ENCODE measurements around the gene OR10K2. TPM values are rescaled to one million over a fixed set of nuclear protein-coding genes. Genes with fewer than 3 reads are reported as not detected.

The OR10K2 gene, protein sequence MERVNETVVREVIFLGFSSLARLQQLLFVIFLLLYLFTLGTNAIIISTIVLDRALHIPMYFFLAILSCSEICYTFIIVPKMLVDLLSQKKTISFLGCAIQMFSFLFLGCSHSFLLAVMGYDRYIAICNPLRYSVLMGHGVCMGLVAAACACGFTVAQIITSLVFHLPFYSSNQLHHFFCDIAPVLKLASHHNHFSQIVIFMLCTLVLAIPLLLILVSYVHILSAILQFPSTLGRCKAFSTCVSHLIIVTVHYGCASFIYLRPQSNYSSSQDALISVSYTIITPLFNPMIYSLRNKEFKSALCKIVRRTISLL
- total RNA-seq (2021) (not detected in 3 replicates), Bru-seq, nascent RNA (not detected)
- long read RNA-seq, experiment 1, result 0 reads
- long read RNA-seq, experiment 2, result 0 reads
- long read RNA-seq, experiment 3, result 0 reads

DNA sequence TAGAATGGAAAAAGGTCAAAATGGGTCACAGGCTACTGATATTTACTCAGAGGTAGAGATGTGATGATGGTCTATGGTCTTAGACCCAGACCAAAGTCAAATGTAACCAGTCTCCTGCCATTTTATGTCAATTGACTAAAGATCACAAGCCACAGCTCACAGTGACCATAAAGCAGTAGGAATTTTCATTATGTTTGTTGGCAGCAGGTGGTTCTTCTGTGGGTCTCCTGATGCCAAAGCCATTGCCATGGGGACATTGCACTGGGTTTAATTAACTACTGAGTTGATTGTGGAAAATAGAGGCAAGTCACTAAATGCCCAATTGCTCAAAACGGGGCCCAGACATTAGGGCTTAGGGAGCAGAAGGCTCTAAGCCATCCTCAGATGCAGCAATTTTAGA is at the start of gene OR10K2:
OR10K2 (minus strand) TSS at position 101 of the 400 bp plus-strand sequence. CDS start 5,371 bp downstream, outside the sequence.
- POLR2A ChIA-PET, result no interaction called here
- Mint-ChIP-seq H3K27ac (no peak within 1 kb of the TSS; the same call in 1 of the 2 replicates), H3K4me3 (no peak within 1 kb of the TSS), H3K27me3 (ENCODE audit: low read depth) (no peaks in the 10 kb centered on the region), H3K9me3 (peaks cover 17% of the 10 kb centered on the region), H3K36me3 (no peaks in the 10 kb centered on the region), H3K4me1 (peaks cover 30% of the 10 kb centered on the region)
- TF ChIP-seq, protein P1, sequence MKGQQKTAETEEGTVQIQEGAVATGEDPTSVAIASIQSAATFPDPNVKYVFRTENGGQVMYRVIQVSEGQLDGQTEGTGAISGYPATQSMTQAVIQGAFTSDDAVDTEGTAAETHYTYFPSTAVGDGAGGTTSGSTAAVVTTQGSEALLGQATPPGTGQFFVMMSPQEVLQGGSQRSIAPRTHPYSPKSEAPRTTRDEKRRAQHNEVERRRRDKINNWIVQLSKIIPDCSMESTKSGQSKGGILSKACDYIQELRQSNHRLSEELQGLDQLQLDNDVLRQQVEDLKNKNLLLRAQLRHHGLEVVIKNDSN (CRISPR knock-in tag; IDR thresholded peaks at IDR 0.05), result no peak
- TF ChIP-seq CREB1 (CRISPR knock-in tag; IDR thresholded peaks at IDR 0.05) (no peak), ZNF416 (CRISPR knock-in tag; IDR thresholded peaks at IDR 0.05) (no peak)
- no peak for ATAC-seq
- CTCF ChIA-PET, result no interaction called here
- DNase-seq (ENCODE audit: low spot score), result no peak

- POLR2A ChIA-PET, result no interaction called here
- ATAC-seq (no peak), DNase-seq (ENCODE audit: low spot score) (no peak)
- Mint-ChIP-seq H3K4me3 (no peak within 1 kb of the TSS), H3K36me3 (no peaks in the 10 kb centered on the region), H3K4me1 (no peaks in the 10 kb centered on the region), H3K27me3 (ENCODE audit: low read depth) (no peaks in the 10 kb centered on the region), H3K9me3 (no peaks in the 10 kb centered on the region), H3K27ac (no peak within 1 kb of the TSS)
- TF ChIP-seq GABPB1 (CRISPR knock-in tag; IDR thresholded peaks at IDR 0.05) (no peak), ZNF138 (CRISPR knock-in tag; conservative IDR thresholded peaks at IDR 0.05) (no peak), ZSCAN18 (CRISPR knock-in tag; IDR thresholded peaks at IDR 0.05) (no peak), ZNF263 (CRISPR knock-in tag; IDR thresholded peaks at IDR 0.05; ENCODE audit: low read depth) (no peak), MYBL2 (CRISPR knock-in tag; IDR thresholded peaks at IDR 0.05) (no peak), RORB (CRISPR knock-in tag; IDR thresholded peaks at IDR 0.05) (no peak), EMX1 (CRISPR knock-in tag; IDR thresholded peaks at IDR 0.05) (no peak)
- TF ChIP-seq, protein P2, sequence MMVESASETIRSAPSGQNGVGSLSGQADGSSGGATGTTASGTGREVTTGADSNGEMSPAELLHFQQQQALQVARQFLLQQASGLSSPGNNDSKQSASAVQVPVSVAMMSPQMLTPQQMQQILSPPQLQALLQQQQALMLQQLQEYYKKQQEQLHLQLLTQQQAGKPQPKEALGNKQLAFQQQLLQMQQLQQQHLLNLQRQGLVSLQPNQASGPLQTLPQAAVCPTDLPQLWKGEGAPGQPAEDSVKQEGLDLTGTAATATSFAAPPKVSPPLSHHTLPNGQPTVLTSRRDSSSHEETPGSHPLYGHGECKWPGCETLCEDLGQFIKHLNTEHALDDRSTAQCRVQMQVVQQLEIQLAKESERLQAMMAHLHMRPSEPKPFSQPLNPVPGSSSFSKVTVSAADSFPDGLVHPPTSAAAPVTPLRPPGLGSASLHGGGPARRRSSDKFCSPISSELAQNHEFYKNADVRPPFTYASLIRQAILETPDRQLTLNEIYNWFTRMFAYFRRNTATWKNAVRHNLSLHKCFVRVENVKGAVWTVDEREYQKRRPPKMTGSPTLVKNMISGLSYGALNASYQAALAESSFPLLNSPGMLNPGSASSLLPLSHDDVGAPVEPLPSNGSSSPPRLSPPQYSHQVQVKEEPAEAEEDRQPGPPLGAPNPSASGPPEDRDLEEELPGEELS (CRISPR knock-in tag; IDR thresholded peaks at IDR 0.05), result no peak
- CTCF ChIA-PET, result no interaction called here
Measured at GRCh38 chr1:158471920-158472319, 45.9 kb upstream of the OR10K2 start, which contains the start of gene OR10R2. Gene OR10R2 (plus strand): TSS chr1:158472220. CDS start chr1:158472326, 106 bp downstream.

DNA sequence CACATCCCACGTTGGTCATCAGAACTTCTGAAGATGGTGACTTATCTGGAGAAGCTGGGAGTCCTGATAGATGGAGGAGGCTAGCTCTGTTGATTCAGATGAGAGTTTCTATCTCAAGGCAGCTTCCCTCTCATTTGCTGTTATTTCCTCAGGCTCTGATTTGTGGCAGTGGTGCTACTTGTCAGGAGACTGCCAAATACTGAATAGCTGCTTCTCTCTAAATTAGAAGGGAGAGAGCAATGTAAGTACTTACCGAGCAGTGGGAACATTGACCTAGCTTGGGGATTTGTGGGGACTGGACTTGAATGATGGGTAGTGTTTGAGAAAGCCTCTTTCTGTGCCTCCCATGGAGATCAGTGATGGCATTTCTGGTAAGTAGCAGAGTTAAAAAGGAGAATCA is 35.5 kb upstream of the OR10K2 start, which contains the start of gene OR10K1:
OR10K1 (plus strand) TSS at position 301 of the 400 bp plus-strand sequence. CDS start 3,728 bp downstream, outside the sequence.
- no peak within 1 kb of the TSS for H3K27ac Mint-ChIP-seq
- H3K4me3 Mint-ChIP-seq, result no peak within 1 kb of the TSS
- no peaks in the 10 kb centered on the region for H3K9me3 Mint-ChIP-seq
- no peaks in the 10 kb centered on the region for H3K4me1 Mint-ChIP-seq
- TF ChIP-seq ZBTB43 (CRISPR knock-in tag; IDR thresholded peaks at IDR 0.05) (no peak), JUN (CRISPR knock-in tag; IDR thresholded peaks at IDR 0.05) (no peak)
- H3K36me3 Mint-ChIP-seq, result no peaks in the 10 kb centered on the region
- POLR2A ChIA-PET, result no interaction called here
- H3K27me3 Mint-ChIP-seq (ENCODE audit: low read depth), result no peaks in the 10 kb centered on the region
- DNase-seq (ENCODE audit: low spot score) (no peak), ATAC-seq (no peak)
- CTCF ChIA-PET, result no interaction called here

DNA sequence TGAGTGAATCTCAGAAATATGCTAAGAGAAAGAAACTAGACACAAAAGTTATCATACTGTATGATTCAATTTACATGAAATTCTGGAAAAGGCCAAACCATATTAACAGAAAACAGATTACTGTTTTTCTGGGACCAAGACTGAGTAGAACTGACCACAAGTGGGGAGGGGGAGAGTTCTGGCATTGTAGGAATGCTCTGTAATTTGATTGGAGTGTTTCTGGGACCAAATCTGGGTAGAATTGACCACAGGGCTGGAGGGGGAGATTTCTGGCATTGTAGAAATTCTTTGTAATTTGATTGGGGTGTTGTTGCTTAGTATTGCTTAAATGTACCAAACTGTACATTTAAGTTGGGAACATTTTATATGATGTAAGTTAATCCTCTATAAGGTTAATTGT is 32.2 kb upstream of the OR10K2 start:
- H3K27ac Mint-ChIP-seq, result no peak overlapping the region
- ChIA-PET CTCF (no interaction called here), POLR2A (no interaction called here)
- no peak for TF ChIP-seq MYBL2 (CRISPR knock-in tag; IDR thresholded peaks at IDR 0.05)
- no peak for TF ChIP-seq RORB (CRISPR knock-in tag; IDR thresholded peaks at IDR 0.05)
- TF ChIP-seq, protein P3, sequence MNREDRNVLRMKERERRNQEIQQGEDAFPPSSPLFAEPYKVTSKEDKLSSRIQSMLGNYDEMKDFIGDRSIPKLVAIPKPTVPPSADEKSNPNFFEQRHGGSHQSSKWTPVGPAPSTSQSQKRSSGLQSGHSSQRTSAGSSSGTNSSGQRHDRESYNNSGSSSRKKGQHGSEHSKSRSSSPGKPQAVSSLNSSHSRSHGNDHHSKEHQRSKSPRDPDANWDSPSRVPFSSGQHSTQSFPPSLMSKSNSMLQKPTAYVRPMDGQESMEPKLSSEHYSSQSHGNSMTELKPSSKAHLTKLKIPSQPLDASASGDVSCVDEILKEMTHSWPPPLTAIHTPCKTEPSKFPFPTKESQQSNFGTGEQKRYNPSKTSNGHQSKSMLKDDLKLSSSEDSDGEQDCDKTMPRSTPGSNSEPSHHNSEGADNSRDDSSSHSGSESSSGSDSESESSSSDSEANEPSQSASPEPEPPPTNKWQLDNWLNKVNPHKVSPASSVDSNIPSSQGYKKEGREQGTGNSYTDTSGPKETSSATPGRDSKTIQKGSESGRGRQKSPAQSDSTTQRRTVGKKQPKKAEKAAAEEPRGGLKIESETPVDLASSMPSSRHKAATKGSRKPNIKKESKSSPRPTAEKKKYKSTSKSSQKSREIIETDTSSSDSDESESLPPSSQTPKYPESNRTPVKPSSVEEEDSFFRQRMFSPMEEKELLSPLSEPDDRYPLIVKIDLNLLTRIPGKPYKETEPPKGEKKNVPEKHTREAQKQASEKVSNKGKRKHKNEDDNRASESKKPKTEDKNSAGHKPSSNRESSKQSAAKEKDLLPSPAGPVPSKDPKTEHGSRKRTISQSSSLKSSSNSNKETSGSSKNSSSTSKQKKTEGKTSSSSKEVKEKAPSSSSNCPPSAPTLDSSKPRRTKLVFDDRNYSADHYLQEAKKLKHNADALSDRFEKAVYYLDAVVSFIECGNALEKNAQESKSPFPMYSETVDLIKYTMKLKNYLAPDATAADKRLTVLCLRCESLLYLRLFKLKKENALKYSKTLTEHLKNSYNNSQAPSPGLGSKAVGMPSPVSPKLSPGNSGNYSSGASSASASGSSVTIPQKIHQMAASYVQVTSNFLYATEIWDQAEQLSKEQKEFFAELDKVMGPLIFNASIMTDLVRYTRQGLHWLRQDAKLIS (CRISPR knock-in tag; IDR thresholded peaks at IDR 0.05; ENCODE audit: borderline replicate concordance), result no peak
- H3K4me3 Mint-ChIP-seq, result no peak overlapping the region
- no peak for DNase-seq (ENCODE audit: low spot score)
- H3K4me1 Mint-ChIP-seq, result peaks cover 18% of the 10 kb centered on the region
- no peak for ATAC-seq
- H3K9me3 Mint-ChIP-seq, result peaks cover 15% of the 10 kb centered on the region
- no peaks in the 10 kb centered on the region for H3K27me3 Mint-ChIP-seq (ENCODE audit: low read depth)
- peaks cover 13% of the 10 kb centered on the region for H3K36me3 Mint-ChIP-seq

Data from WTC11 (cell line).